ENCODE measurements around the gene RHOBTB3.

GRCh38 chr5:95761771-95762651 lies 30.9 kb downstream of the RHOBTB3 start:
- no peak for TF ChIP-seq CTCF (IDR thresholded peaks at IDR 0.05)
- TF ChIP-seq REST (IDR thresholded peaks at IDR 0.05), result no peak
- TF ChIP-seq EP300 (IDR thresholded peaks at IDR 0.05), result no peak
- no peak for TF ChIP-seq ZFP36 (IDR thresholded peaks at IDR 0.05; ENCODE audit: borderline replicate concordance, partially characterized antibody)
- no peak for TF ChIP-seq USF2 (IDR thresholded peaks at IDR 0.05)
- no peak for TF ChIP-seq POLR2A (IDR thresholded peaks at IDR 0.05; ENCODE audit: low read length)
- no peak for TF ChIP-seq SMC3 (IDR thresholded peaks at IDR 0.05)
- no peak for TF ChIP-seq HDAC2 (IDR thresholded peaks at IDR 0.05)
- no peak for TF ChIP-seq HMGXB4 (CRISPR knock-in tag; IDR thresholded peaks at IDR 0.05; ENCODE audit: borderline replicate concordance)
- TF ChIP-seq NR3C1 (IDR thresholded peaks at IDR 0.05), result no peak
- TF ChIP-seq E2F6 (IDR thresholded peaks at IDR 0.05; ENCODE audit: borderline replicate concordance, low read depth), result no peak
- no peak for TF ChIP-seq EHMT2 (IDR thresholded peaks at IDR 0.05; ENCODE audit: low read depth)
- TF ChIP-seq NPAS2 (CRISPR knock-in tag; IDR thresholded peaks at IDR 0.05; ENCODE audit: borderline replicate concordance), result no peak

All from A549 (cell line).